Occipital lobe (tissue), 2 donors: Measurements from ENCODE around the gene C5orf15. TPM values are rescaled to one million over a fixed set of nuclear protein-coding genes. Genes with fewer than 3 reads are reported as not detected.
"Not testable (repeated sequence)": the region's sequence is repeated elsewhere in the genome, so short reads cannot be mapped to it uniquely, and the experiment has no call there.

Experiments used
- DNase-seq: peaks from one replicate; lab custom pipeline; 2025; lab: John Stamatoyannopoulos, UW
- total RNA-seq: library from RNA; depleted of rRNA; stranded (reverse); fragments of >200 nt; gene quantifications from one replicate; pipeline ENCODE4 v1.2.3, GENCODE V29; 2014

C5orf15 gene
- total RNA-seq, 1 donor from 2014 or later: 56.3 TPM

GRCh38 chr5:133938039-133938821, 30.2 kb downstream of the C5orf15 start:
- no peak for DNase-seq

DNA sequence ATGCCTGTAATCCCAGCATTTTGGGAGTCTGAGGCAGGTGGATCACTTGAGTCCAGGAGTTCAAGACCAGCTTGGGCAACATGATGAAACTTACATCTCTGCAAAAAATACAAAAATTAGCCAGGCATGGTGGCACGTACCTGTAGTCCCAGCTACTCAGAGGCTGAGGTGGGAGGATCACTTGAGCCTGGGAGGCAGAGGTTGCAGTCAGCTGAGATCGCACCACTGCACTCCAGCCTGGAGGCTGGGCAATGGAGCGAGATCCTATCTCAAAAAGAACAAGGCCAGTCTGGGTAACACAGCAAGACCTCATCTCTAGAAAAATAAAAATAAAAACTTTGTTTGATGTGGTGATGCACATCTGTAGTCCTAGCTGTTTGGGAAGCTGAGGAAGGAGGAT, 30.8 kb downstream of the C5orf15 start:
- DNase-seq: not testable (repeated sequence)

DNA sequence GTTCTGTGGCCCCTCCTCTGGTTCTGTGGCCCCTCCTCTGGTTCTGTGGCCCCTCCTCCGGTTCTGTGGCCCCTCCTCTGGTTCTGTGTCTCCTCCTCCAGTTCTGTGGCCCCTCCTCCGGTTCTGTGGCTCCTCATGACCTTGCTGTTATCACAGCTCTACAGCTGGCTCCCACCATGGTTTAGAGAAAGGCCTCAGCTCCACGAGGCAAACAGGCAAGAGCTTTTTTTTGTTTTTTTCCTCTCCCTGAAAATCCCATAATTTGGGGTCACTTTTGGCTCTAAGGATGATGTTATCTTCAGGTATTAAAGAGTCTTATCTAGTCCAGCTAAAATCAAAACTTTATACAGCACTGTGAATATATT, 31.8 kb downstream of the C5orf15 start:
- no peak for DNase-seq

GRCh38 chr5:133935991-133936650, 32.3 kb downstream of the C5orf15 start:
- not testable (repeated sequence) for DNase-seq

- no peak for DNase-seq
These were observed 32.8 kb downstream of the C5orf15 start for GRCh38 chr5:133935667-133935940.

DNA sequence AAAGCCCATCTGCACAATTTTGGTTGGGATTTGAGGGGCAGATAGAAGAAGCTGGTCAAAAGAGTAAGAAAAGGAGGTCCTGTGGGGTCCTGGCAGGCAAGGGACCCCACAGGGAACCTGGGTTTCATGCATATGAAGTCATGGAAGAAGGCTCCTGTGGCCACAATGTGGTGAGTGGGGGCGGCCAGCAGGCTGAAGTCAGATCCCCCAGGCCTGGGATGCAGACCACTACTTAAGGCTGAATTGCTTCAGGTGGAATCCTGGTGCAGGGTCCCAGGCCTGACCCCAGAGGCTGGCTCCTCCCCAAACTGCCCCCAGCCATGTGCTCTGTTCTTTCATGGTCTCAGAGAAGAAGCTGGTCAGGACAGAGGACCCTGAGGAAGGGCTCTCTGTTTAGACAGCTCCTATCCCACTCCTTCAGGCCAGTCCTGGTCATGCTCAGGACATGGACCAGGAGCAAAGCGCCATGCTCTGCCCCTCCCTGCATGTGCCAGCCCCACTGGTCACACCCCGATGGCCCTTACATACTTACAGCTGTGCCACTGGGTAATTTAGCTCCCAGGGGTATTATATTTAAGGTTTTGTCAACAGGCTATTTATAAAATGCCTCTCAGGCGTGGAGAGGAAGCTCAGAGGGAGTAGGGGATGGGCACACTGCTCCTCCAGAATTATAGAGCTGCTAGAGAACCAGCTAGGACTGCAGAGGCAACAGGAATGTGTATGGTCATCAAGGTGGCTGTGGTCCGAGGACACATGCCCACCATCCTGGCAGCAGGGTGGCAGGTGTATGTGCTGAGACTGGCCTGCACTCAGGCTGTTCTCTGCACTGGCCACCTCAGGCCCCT, 33.4 kb downstream of the C5orf15 start:
- no peak for DNase-seq

GRCh38 chr5:133934311-133934710, 34.1 kb downstream of the C5orf15 start:
- no peak for DNase-seq

DNA sequence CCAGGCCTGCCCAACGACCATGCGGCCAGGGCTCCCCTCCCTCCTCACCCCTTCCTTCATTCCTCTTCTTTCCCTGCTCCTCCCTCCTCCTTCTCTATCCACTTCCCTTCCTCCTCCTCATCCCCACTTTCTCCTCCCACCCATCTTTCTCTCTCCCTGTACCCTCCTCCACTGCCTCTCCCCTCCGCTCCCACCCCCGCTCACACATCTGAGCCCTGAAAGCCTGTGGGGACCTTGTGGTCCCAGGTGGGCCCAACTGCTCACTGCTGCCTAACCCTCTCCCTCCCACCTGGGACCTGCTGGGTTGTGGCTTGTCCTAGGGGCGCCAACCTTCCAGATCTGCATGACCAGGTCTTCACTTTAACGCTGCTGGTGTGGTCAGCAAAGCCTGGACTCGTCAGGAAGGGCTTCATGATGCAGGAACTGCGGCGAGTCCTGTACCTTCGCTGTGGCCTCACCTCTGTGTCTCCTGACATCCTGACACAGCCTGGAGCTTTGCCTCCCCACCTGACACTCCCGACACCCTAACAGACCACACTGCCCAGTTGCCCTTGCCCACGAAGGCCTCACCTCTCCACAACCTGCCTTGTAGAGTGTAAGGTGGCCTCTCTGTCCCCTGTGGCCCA, 34.6 kb downstream of the C5orf15 start:
- no peak for DNase-seq

DNA sequence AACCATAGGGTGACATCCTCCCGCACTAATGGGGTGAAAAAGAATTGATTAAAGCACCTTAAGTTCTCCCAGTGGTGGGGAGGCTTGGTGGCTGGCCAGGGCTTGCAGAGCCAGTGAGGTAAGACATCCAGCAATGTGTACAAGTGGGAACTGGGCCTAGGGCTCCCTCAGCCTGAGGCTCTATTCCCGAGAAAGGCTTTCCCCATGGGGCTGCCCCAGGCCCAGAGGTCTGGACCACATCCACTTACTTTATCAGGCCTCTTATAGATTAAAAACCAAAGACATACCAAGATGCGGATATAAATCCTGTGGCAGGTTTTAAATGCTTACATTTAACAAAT, 35.3 kb downstream of the C5orf15 start:
- no peak for DNase-seq

GRCh38 chr5:133932441-133933168, 35.8 kb downstream of the C5orf15 start:
- no peak for DNase-seq

DNA sequence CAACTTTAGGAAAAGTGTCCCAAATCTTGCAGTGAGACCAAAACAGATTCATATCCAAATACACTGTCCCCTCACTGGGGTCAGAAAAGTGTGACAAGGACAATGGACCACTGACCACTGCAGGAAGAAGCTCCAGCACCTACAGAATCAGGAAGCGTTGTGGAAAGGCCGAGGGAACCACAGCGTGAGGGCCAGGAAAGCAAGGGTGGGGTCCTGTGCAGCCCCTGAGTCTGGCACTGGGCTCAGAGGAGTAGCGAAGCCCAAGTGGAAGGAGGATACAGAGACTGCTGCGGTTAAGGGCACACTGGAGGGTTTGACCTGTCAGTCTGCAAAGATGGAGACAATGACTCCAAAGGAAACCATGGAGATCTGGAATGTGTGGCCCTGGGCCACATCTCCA, 36.9 kb downstream of the C5orf15 start:
- DNase-seq: no peak

- no peak for DNase-seq
These were observed 37.7 kb downstream of the C5orf15 start for GRCh38 chr5:133930813-133931090.

- DNase-seq: peak; percentile 70
These were observed 38.2 kb downstream of the C5orf15 start for GRCh38 chr5:133930061-133930812.

DNA sequence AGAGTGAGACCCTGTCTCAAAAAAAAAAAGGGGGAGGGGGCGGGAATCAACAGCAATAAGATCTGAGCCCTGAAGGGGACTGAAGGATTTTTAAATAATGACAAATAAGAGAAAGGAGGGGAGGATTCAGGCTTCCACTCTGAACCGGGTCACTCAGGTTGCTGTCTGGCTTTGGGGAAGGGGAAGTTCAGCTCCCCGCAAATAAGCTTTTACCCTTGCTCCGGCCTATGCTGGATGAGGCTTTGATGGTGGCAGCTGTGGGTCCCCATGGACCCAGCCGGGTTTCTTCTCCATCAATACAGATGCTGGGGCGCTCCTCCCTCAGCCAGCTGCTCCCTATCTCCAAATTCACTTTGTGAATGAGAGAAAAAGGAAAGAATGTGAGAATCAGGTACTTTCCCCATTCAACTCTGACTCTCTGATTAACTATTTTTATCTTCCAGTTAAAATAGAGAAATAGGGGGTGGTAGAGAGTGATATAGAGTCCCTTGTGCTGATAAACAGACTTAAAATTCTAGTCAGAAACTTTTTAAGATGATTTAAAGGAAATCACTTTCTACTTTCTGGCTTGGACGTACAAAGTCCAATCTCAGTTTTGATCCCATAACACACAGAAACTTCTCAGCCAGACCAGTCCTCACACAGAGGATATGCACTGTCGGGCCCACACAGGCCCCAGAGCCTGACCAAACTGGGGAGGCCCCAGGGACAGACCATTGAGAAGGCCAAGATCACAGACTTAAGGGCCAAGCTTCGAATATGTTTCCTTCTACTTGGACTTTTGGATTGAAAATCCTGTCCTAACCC, 39.6 kb downstream of the C5orf15 start:
- no peak for DNase-seq

DNA sequence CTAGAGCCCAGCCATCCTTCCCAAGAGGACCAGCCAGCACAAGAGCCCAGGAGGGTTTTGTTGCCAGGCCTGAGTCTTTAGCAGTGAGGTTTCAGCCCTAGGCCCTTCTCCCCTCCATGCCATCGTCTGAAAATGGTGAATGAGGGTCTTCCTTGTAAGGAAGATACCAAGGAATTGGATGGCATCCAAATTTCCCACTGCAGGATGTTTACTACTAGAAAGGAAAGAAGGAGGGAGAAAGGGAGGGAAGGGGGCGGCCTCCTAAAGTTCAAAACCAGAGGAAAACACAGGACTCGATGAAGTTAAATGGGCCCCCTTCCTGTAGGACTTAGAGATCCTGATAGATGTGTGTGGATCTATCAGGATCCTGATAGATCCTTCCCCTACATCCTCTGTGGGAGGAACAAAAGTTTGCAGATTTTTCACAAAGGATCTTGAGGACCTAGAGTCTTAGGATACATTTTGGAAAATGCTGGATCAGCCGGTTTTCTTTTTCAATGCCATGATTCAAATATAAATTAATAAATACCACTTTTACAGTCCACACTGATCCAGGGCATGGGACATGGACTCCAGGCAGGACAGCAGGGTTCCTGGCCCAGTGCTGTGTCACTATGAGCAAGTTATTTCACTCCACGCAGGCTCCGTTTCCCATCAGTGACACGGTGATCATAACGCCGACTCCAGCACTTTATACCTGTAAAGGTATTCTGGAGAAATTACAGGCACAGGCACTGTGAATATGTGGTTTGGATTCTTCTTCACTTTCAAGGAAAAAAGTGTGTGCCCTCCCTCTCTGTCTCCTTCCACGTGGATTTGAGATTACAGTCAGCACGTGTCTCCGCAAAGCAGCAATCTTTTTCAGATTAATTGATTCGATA, 40.9 kb downstream of the C5orf15 start:
- no peak for DNase-seq

- no peak for DNase-seq
These were observed 41.7 kb downstream of the C5orf15 start for GRCh38 chr5:133926489-133927299.

DNA sequence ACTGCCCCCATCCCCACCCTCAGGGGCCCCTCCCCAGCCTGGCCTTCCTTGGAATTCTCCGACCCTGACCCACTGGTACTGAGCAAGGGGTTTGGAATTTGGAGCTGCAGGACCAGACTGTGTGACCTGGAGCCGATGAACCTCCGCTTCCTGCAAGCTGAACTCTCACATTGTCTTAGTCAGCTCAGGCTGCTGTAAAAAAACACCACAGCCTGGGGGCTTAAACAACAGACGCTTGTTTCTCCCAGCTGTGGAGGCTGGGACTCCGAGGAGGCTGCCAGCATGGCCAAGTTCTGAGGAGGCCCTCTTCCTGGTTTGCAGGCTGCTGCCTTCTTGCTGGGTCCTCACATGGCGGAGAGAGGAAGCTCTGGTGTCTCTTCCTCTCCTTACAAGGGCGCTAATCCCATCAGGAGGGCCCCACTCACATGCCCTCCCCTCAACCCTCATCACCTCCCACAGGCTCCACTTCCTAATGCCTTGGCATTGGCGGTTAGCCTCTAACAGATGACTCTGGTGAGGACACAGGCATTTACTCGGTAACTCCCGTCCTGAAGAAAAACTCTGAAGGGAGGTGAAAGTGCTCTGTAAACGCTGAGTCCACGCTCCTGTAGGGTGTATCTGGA, 42.4 kb downstream of the C5orf15 start:
- DNase-seq: no peak

- DNase-seq: no peak
These were observed 43.2 kb downstream of the C5orf15 start for GRCh38 chr5:133925269-133925668.
